ENCODE data around the gene BEGAIN.

The BEGAIN gene

GRCh38 chr14:100587086-100587762 is at the start of gene BEGAIN:
Gene BEGAIN (minus strand): TSS chr14:100587417. CDS start chr14:100587290, 127 bp downstream.
- no peak for DNase-seq

- DNase-seq = no peak
These were observed 49.3 kb upstream of the BEGAIN start for GRCh38 chr14:100636559-100636958.

- DNase-seq = no peak
These were observed 46.8 kb upstream of the BEGAIN start for GRCh38 chr14:100634026-100634425.

- no peak for DNase-seq
These were observed 46.2 kb upstream of the BEGAIN start for GRCh38 chr14:100633406-100633805.

GRCh38 chr14:100629696-100630095 is 42.5 kb upstream of the BEGAIN start:
- peak; percentile 43 for DNase-seq

GRCh38 chr14:100629098-100629497 is 41.9 kb upstream of the BEGAIN start:
- peak; percentile 26 for DNase-seq

GRCh38 chr14:100628225-100628624 is 41.0 kb upstream of the BEGAIN start:
- DNase-seq = no peak

GRCh38 chr14:100626614-100627013 is 39.4 kb upstream of the BEGAIN start:
- DNase-seq = no peak

GRCh38 chr14:100623961-100624360 is 36.7 kb upstream of the BEGAIN start:
- DNase-seq = no peak

GRCh38 chr14:100623557-100623956 is 36.3 kb upstream of the BEGAIN start:
- DNase-seq = no peak

- no peak for DNase-seq
These were observed 35.7 kb upstream of the BEGAIN start for GRCh38 chr14:100622708-100623485.

GRCh38 chr14:100622224-100622623 is 35.0 kb upstream of the BEGAIN start:
- no peak for DNase-seq

- no peak for DNase-seq
These were observed 34.6 kb upstream of the BEGAIN start for GRCh38 chr14:100621806-100622205.

- no peak for DNase-seq
These were observed 33.3 kb upstream of the BEGAIN start for GRCh38 chr14:100620255-100621100.

GRCh38 chr14:100619396-100620254 is 32.4 kb upstream of the BEGAIN start:
- no peak for DNase-seq

- DNase-seq = no peak
These were observed 31.6 kb upstream of the BEGAIN start for GRCh38 chr14:100618763-100619320.

GRCh38 chr14:100618318-100618693 is 31.1 kb upstream of the BEGAIN start:
- no peak for DNase-seq

- DNase-seq = peak; percentile 39
These were observed 30.4 kb upstream of the BEGAIN start for GRCh38 chr14:100617410-100618317.

GRCh38 chr14:100616854-100617409 is 29.7 kb upstream of the BEGAIN start:
- DNase-seq = no peak

Measured in DMS 273 treated with DMSO at 0.1 percent for 48 hours (cell line).